A549 (cell line): ENCODE measurements around the gene FAM204A. TPM values are rescaled to one million over a fixed set of nuclear protein-coding genes. Genes with fewer than 3 reads are reported as not detected.

Source experiments
- ATAC-seq, 2 experiments: fragments of 200-7000 bp in 1 of 2; fragments of >200 bp in 1 of 2; cut with Nextera tagmentation in 1 of 2; cut with Tn5 transposase in 1 of 2; 3 replicates each; pipeline versions ENCODE4 v1.8.0 to v1.9.1; 2018 to 2020; ENCODE audit warnings: mild to moderate bottlenecking in 1 of 2, moderate library complexity in 1 of 2
- CTCF ChIA-PET: fragments of 300-600 bp; sonication (Branson Sonifier 250); formaldehyde crosslinking; extraction: SDS; loops from one replicate; lab custom pipeline; 2021; ENCODE audit warnings: antibody characterized with exemption, inconsistent platforms; lab: Yijun Ruan, JAX
- POLR2A ChIA-PET: fragments of 350-600 bp; formaldehyde crosslinking; extraction: SDS; loops from one replicate; lab custom pipeline; 2021; ENCODE audit warnings: antibody characterized with exemption, inconsistent platforms; lab: Yijun Ruan, JAX
- DNase-seq, 2 experiments: peaks; one replicate each; pipeline versions ENCODE4 v3.0.0 to v3.0.0-alpha.2; 2011 to 2016; ENCODE audit warnings: low read depth in 1 of 2, low spot score in 1 of 2
- FAIRE-seq: peaks from 2 replicates; lab custom pipeline; 2011; peaks lifted over from hg19 to GRCh38; lab: Jason Lieb, UNC
- H3K27ac ChIP-seq, 2 experiments: fragments of >200 bp; sonication (Bioruptor Twin); formaldehyde crosslinking; 3 replicates each; pipeline ENCODE4 v1.5.1; 2016 to 2017
- H3K4me1 ChIP-seq: fragments of >200 bp; sonication (Bioruptor Twin); formaldehyde crosslinking; 3 replicates; pipeline ENCODE4 v1.6.1; 2016
- H3K4me2 ChIP-seq: fragments of >200 bp; sonication (Bioruptor Twin); formaldehyde crosslinking; 3 replicates; pipeline ENCODE4 v1.6.1; 2016
- H3K4me3 ChIP-seq: fragments of >200 bp; sonication (Bioruptor Twin); formaldehyde crosslinking; 3 replicates; pipeline ENCODE4 v1.5.1; 2016
- H3K9me3 ChIP-seq: fragments of >200 bp; sonication (Bioruptor Twin); formaldehyde crosslinking; 3 replicates; pipeline ENCODE4 v1.6.1; 2016
- BHLHE40 ChIP-seq: IDR thresholded peaks from 2 replicates; pipeline ENCODE4 v1.6.1; 2012; ENCODE audit warnings: low read depth, low read length, inconsistent platforms
- CBX2 ChIP-seq: fragments of 200-600 bp; sonication (generic); IDR thresholded peaks from 2 replicates; pipeline ENCODE4 v1.6.1; 2016; ENCODE audit warnings: low read depth, mild to moderate bottlenecking, borderline replicate concordance
- CEBPB ChIP-seq, 2 experiments: fragments of >200 bp in 1 of 2; sonication (Bioruptor Twin) in 1 of 2; formaldehyde crosslinking in 1 of 2; IDR thresholded peaks; 2 replicates each; pipeline ENCODE4 v1.6.1; 2012 to 2016
- CTCF ChIP-seq: fragments of >200 bp; sonication (Bioruptor Twin); formaldehyde crosslinking; IDR thresholded peaks from 3 replicates; pipeline ENCODE4 v1.5.1; 2016
- E2F6 ChIP-seq: IDR thresholded peaks from 2 replicates; pipeline ENCODE4 v1.6.1; 2012; ENCODE audit warnings: low read depth, borderline replicate concordance
- EHF ChIP-seq: fragments of 250-450 bp; sonication (Bioruptor Pico); IDR thresholded peaks from 2 replicates; pipeline ENCODE4 v1.5.0; 2020; ENCODE audit warnings: mild to moderate bottlenecking
- FOSB ChIP-seq: fragments of 250-450 bp; sonication (Bioruptor Pico); IDR thresholded peaks from 2 replicates; pipeline ENCODE4 v1.5.0; 2020; ENCODE audit warnings: mild to moderate bottlenecking, moderate library complexity
- FOSL2 ChIP-seq, 2 experiments: fragments of 450-650 bp in 1 of 2; fragments of >200 bp in 1 of 2; sonication (Bioruptor Twin) in 1 of 2; formaldehyde crosslinking; IDR thresholded peaks; 2 replicates each; pipeline versions ENCODE4 v1.5.0 to v1.6.1; 2016 to 2020; ENCODE audit warnings: mild to moderate bottlenecking in 1 of 2, moderate library complexity in 1 of 2
- FOXS1 ChIP-seq: fragments of 250-450 bp; sonication (Bioruptor Pico); IDR thresholded peaks from 2 replicates; pipeline ENCODE4 v1.5.0; 2020; ENCODE audit warnings: mild to moderate bottlenecking, moderate library complexity
- KDM5A ChIP-seq: fragments of 200-600 bp; sonication (generic); IDR thresholded peaks from 2 replicates; pipeline ENCODE4 v1.6.1; 2016; ENCODE audit warnings: antibody characterized with exemption, mild to moderate bottlenecking
- MAFK ChIP-seq: fragments of 450-650 bp; IDR thresholded peaks from 2 replicates; pipeline ENCODE4 v1.6.1; 2014; ENCODE audit not compliant: partially characterized antibody
- MAZ ChIP-seq: fragments of 150-350 bp; IDR thresholded peaks from 2 replicates; pipeline ENCODE4 v1.6.1; 2014; ENCODE audit warnings: antibody characterized with exemption, low read depth, low read length, borderline replicate concordance
- MYC ChIP-seq: IDR thresholded peaks from 2 replicates; pipeline ENCODE4 v1.6.1; 2012; ENCODE audit warnings: mild to moderate bottlenecking, inconsistent platforms, low read length, improper control_type of control experiment, borderline replicate concordance
- NPAS2 ChIP-seq: fragments of 250-450 bp; sonication (Bioruptor Pico); IDR thresholded peaks from 2 replicates; pipeline ENCODE4 v1.8.0; 2022; ENCODE audit warnings: mild to moderate bottlenecking, moderate library complexity, borderline replicate concordance
- NR3C1 ChIP-seq: fragments of >200 bp; sonication (Bioruptor Twin); formaldehyde crosslinking; IDR thresholded peaks from 3 replicates; pipeline ENCODE4 v1.6.1; 2017
- PBX3 ChIP-seq: IDR thresholded peaks from 2 replicates; pipeline ENCODE4 v1.6.1; 2012
- POLR2A ChIP-seq: IDR thresholded peaks from 2 replicates; pipeline ENCODE4 v1.6.1; 2012; ENCODE audit warnings: mild to moderate bottlenecking, low read length
- POLR2AphosphoS2 ChIP-seq: conservative IDR thresholded peaks from 2 replicates; pipeline ENCODE4 v1.6.1; 2012; ENCODE audit warnings: low read length, improper control_type of control experiment, inconsistent platforms
- RAD21 ChIP-seq, 2 experiments: fragments of >200 bp in 1 of 2; sonication (Bioruptor Twin) in 1 of 2; formaldehyde crosslinking in 1 of 2; IDR thresholded peaks in 1 of 2; conservative IDR thresholded peaks in 1 of 2; 2 replicates in 1 of 2; 3 replicates in 1 of 2; pipeline ENCODE4 v1.6.1; 2012 to 2018; ENCODE audit warnings: inconsistent platforms in 1 of 2
- RNF2 ChIP-seq: fragments of 200-600 bp; sonication (generic); IDR thresholded peaks from 2 replicates; pipeline ENCODE4 v1.6.1; 2016; ENCODE audit warnings: low read depth, mild to moderate bottlenecking, antibody characterized with exemption, moderate library complexity, borderline replicate concordance
- TP53 ChIP-seq: fragments of 250-450 bp; sonication (Bioruptor Pico); IDR thresholded peaks from 2 replicates; pipeline ENCODE4 v1.5.0; 2021; ENCODE audit warnings: mild to moderate bottlenecking, moderate library complexity
- ZC3H11A ChIP-seq: fragments of 450-650 bp; IDR thresholded peaks from 2 replicates; pipeline ENCODE4 v1.6.1; 2014; ENCODE audit warnings: antibody characterized with exemption, mild to moderate bottlenecking
- WGBS: methylation state at CpG from one replicate; pipeline ENCODE4 v1.1.6; 2017; ENCODE audit errors: missing lambda C conversion rate; 5-methylcytosine and 5-hydroxymethylcytosine counted together
- polyA plus RNA-seq, 4 experiments: library from polyadenylated mRNA; depleted of rRNA in 3 of 4; stranded (reverse); fragments of >200 nt; fragmentation: RNase III in 1 of 4; extraction: RNeasy Plus Mini Kit Qiagen cat#74134 plus additional on column Dnase treatment in 1 of 4; gene quantifications; 2 replicates in 3 of 4; 3 replicates in 1 of 4; pipeline ENCODE4 v1.2.3, GENCODE V29; 2011 to 2017
- TF ChIP-seq, protein P1 (sequence below): fragments of >200 bp; sonication (Bioruptor Twin); formaldehyde crosslinking; IDR thresholded peaks from 2 replicates; pipeline ENCODE4 v1.6.1; 2016
- TF ChIP-seq, protein P2 (sequence below): fragments of 250-450 bp; sonication (Bioruptor Pico); IDR thresholded peaks from 2 replicates; pipeline ENCODE4 v1.5.0; 2020; ENCODE audit warnings: low read depth, mild to moderate bottlenecking, moderate library complexity

FAM204A gene
- polyA plus RNA-seq, 2 of the 4 experiments (the other 2 are of a cell fraction), result 39.2 to 62.8 TPM

- no peak for FAIRE-seq
- H3K4me3 ChIP-seq, result no peak overlapping the region
- TF ChIP-seq TP53 (CRISPR knock-in tag) (no peak), NPAS2 (CRISPR knock-in tag) (no peak), E2F6 (no peak), BHLHE40 (no peak), RAD21 (conservative IDR thresholded peaks at IDR 0.05 in 1 of 2, IDR thresholded peaks at IDR 0.05 in 1 of 2) (no peak), POLR2A (no peak), KDM5A (no peak), POLR2AphosphoS2 (no peak), CBX2 (no peak), NR3C1 (no peak), RNF2 (no peak), FOSL2 (IDR thresholded peaks at IDR 0.05) (no peak), FOSL2 (CRISPR knock-in tag; IDR thresholded peaks at IDR 0.05) (no peak), FOSB (CRISPR knock-in tag) (no peak), CTCF (no peak), EHF (CRISPR knock-in tag) (no peak), PBX3 (no peak), CEBPB (IDR thresholded peaks at IDR 0.05) (no peak), MAZ (no peak), MAFK (no peak)
- TF ChIP-seq, protein P1, sequence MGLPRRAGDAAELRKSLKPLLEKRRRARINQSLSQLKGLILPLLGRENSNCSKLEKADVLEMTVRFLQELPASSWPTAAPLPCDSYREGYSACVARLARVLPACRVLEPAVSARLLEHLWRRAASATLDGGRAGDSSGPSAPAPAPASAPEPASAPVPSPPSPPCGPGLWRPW, result no peak
- TF ChIP-seq, all 56 proteins: peak for 0
- H3K4me2 ChIP-seq, result no peak overlapping the region
- ChIA-PET POLR2A (no interaction called here), CTCF (no interaction called here)
- no peaks in the 10 kb centered on the region for H3K4me1 ChIP-seq
- DNase-seq (no peak), ATAC-seq (no peak)
- no peak overlapping the region for H3K27ac ChIP-seq
- 0 out of 3 replicates have a peak, but pooled peaks cover 2% of the 10 kb centered on the region for H3K9me3 ChIP-seq
These were observed 63.5 kb downstream of the FAM204A start for GRCh38 chr10:118278649-118279048.

- ATAC-seq, result no peak
- no peak overlapping the region for H3K4me2 ChIP-seq
- ChIA-PET CTCF (no interaction called here), POLR2A (no interaction called here)
- no peak overlapping the region for H3K27ac ChIP-seq
- no peak overlapping the region for H3K4me3 ChIP-seq
- no peak for FAIRE-seq
- TF ChIP-seq CEBPB (IDR thresholded peaks at IDR 0.05), result no peak
- TF ChIP-seq FOXS1, result no peak
- no peak for TF ChIP-seq NPAS2 (CRISPR knock-in tag)
- no peak for TF ChIP-seq MYC
- TF ChIP-seq RAD21 (conservative IDR thresholded peaks at IDR 0.05 in 1 of 2, IDR thresholded peaks at IDR 0.05 in 1 of 2), result no peak
- no peak for TF ChIP-seq RNF2
- no peak for TF ChIP-seq ZC3H11A
- TF ChIP-seq, protein P2, sequence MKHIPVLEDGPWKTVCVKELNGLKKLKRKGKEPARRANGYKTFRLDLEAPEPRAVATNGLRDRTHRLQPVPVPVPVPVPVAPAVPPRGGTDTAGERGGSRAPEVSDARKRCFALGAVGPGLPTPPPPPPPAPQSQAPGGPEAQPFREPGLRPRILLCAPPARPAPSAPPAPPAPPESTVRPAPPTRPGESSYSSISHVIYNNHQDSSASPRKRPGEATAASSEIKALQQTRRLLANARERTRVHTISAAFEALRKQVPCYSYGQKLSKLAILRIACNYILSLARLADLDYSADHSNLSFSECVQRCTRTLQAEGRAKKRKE (CRISPR knock-in tag), result no peak
- no peak for DNase-seq
- 56% methylated on average over 1 of the region's 2 CpGs for WGBS
- H3K4me1 ChIP-seq, result no peaks in the 10 kb centered on the region
- 0 out of 3 replicates have a peak, but pooled peaks cover 2% of the 10 kb centered on the region for H3K9me3 ChIP-seq
These were observed 64.3 kb downstream of the FAM204A start for GRCh38 chr10:118277871-118278270.
